DMS 273 (cell line): ENCODE results near the gene OR4D10.
A peak's percentile ranks its signal among the peaks of the same experiment; 100 is the strongest.
"Not testable (repeated sequence)": the region's sequence is repeated elsewhere in the genome, so short reads cannot be mapped to it uniquely, and the experiment has no call there.

Source experiments
- DNase-seq: peaks from one replicate; lab custom pipeline; 2025; ENCODE audit not compliant: unreplicated experiment; lab: John Stamatoyannopoulos, UW

The OR4D10 gene

DNA sequence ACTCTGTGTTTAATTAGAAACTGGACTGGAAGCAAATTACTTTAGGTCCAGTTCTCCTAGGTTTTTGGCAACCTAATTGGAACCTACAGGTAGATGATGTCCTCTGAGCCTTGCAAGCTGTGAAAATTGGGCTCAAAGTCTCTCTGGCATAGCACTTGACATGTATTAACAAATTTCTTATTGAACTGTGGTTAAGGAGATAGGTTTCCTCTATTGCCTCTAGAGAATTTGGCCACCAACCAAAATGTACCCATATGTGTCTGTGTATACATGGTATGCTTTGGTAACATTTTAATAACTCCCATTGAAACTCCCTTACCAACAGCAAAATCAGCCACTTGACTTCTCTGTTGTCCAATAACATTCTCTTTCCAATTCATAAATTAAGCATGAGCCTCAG lies at the start of gene OR4D10:
Gene OR4D10 (plus strand): TSS at position 301 of the 400 bp plus-strand sequence. CDS start 4,115 bp downstream, outside the sequence.
- no peak for DNase-seq

DNA sequence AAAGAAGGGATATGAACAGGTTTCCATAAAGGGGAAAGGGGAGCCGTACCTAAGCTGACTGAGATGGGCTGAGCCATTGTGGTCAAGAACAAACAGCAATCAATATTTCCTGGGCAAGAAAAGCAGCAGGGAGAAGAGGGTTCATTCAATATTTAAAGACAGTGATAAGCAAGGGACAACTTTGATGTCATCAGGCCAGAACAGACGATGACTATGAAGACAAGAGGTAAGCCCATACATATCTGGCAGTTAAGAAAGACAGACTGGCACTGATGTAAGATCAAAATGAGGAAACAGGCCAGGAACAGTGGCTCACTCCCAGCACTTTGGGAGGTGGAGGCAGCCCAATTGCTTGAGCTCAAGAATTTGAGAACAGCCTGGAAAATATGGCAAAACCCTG lies 49.3 kb upstream of the OR4D10 start:
- DNase-seq = no peak

GRCh38 chr11:59425131-59425530 lies 48.0 kb upstream of the OR4D10 start:
- no peak for DNase-seq

DNA sequence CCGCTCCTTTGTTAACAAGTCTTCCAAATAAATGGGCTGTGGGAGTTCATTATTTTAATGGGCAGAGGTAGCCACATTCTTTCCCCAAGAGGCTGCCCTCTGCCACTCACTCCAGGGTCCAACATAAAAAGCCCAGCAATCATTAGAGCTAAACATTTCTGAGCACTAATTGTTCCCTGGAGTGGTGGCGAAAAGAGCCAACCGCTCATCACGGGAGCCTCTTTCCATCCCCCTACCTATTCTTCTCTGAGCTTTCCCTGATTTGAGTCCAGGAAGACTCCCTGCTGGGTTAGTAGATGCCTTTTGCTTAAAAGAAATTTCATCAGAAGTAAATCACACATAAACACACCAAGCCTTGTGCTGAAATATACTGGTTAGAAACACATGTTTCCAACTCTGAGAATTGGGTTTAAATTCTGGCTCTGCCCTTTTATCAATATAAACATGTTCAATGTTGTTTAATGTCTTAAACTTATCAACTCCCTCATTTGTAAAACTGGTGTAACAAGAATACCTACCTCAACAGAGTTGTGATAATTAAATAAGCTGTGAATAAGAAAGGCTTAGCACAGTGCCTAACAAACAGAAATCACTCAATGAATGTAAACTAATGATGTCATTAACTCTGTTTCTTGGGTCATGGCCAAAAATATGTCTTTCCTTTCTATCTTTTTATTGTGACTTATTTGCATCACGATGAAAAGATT lies 46.6 kb upstream of the OR4D10 start, which contains the start of gene OR5A2:
Gene OR5A2 (minus strand): TSS at position 53 of the 707 bp plus-strand sequence. CDS start 3,460 bp downstream, outside the sequence.
- peak; percentile 12 for DNase-seq

DNA sequence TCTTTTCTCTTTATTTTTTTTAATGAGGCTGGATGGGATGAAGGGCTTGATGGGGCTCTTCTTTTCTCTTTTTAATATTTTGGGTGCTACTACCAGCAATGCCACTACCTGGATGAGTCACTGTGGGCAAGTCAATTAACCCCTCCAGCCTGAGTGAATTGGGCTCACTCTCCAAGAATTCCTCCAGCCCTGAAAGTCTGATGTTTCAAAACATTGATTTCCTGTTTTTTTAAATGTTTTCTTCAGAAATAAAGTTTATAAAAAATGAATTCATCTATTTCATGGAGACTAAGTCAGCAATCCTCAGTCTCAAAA lies 46.1 kb upstream of the OR4D10 start:
- DNase-seq = no peak

DNA sequence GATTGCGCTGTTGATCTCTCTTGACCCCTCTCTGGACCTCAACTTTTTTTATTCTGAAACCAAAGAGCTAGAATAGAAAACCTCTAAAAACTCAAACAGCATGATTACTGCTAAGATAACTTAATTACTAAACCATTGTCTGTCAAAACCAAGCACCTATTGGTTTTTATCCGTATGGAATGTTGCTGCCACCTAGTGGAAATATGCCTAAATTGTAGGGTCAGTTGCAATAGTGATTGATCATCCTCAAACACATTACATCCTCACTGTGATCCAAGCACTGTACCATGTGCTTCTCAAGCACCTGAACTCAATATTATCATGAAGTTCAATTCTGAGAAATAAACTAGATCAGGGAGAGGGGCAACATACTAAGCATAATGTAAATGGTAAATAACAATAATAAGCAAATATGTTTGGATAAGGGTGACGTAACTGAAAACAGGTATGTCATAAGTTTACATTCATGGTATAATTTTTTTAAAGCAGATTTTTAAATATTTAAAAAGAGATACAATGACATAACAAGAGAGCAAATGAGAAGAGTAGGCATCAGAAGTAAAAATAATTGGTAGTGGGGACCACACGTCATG lies 43.1 kb upstream of the OR4D10 start:
- peak; percentile 77 for DNase-seq

DNA sequence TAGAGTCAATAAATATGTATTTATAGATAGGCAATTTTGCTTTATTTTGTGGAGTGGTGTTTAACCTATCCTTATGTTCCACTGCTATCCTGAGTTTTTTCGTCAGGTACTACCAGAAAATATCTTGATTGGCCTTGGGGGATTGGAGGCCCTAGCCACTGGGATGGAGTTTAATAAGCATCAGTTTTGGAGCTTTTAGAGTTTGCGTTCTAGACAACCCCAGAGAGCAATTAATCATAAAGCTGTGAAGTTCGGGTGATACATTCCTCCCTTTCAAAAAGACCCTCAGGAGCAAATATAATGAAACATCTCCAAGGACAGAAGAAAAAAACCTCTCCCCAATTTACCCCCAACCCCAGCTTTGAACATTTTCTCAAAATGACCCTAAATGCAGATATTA lies 36.9 kb upstream of the OR4D10 start, which contains the start of gene OR5A1:
Gene OR5A1 (plus strand): TSS at position 301 of the 400 bp plus-strand sequence. CDS start 6,700 bp downstream, outside the sequence.
- DNase-seq = no peak

- peak; percentile 54 for DNase-seq
Observed at GRCh38 chr11:59437770-59438169, 35.3 kb upstream of the OR4D10 start.

DNA sequence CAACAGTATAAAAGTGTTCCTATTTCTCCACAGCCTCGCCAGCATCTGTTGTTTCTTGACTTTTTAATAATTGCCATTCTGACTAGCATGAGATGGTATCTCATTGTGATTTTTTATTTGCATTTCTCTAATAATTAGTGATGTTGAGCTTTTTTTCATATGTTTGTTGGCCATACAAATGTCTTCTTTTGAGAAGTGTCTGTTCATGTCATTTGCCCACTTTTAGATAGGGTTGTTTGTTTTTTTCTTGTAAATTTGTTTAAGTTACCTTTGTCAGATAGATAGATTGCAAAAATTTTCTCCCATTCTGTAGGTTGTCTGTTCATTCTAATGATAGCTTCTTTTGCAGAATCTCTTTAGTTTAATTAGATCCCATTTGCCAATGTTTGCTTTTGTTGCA lies 27.5 kb upstream of the OR4D10 start:
- not testable (repeated sequence) for DNase-seq

DNA sequence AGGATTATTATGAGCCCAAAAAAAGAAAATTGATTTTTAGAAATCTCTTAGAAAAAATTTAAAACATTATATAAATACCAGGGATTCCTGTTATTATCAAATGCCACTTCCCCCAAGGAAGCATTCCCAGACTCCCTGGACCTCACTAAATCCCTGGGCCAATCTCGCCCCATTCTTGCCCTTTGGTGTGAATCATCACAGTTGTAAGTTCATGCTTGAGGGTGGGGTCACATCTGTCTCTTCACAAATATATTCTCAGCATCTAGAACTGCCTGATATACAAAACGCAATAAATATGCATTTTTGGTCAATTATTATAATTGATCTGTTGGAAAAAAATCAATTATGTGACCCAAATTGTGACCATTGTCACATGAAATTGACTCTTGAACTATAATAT lies 24.6 kb upstream of the OR4D10 start:
- no peak for DNase-seq

DNA sequence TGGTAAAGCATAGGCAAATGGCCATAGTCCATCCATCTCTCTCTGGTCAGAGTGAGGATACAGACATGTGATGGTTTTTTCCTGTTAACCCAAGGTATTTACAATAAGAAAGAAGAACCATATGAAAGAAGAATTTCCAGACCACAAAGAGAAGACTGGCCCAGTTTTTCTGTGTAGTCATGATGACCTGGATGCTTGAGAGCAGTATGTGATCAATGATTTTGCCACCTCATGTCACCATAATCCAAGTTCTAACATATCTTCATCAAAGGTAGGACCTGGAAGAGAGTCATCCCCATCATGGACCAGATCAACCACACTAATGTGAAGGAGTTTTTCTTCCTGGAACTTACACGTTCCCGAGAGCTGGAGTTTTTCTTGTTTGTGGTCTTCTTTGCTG lies 16.5 kb upstream of the OR4D10 start, which contains the start of gene OR4D6:
Gene OR4D6 (plus strand): TSS at position 301 of the 400 bp plus-strand sequence. CDS start 0 bp downstream, at position 301.
- no peak for DNase-seq

DNA sequence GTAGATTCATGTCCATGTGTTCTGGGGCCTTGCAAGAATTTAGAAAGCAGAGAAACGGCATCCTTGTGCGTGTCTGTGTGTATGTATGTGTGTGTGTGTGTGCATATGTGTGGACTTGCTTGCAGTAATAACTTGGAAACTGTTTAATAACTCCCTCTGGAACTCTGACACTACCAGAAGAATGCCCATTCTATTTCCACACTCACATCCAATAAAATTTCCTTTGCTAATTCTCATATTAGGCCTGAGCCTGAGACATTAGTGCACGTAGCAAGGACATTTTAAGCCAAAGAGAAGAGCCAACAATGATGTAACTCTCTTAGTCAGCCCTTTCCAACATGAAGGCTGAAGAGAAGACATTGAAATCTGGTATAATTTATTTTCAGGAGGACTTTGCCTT lies 13.2 kb upstream of the OR4D10 start:
- DNase-seq = no peak

DNA sequence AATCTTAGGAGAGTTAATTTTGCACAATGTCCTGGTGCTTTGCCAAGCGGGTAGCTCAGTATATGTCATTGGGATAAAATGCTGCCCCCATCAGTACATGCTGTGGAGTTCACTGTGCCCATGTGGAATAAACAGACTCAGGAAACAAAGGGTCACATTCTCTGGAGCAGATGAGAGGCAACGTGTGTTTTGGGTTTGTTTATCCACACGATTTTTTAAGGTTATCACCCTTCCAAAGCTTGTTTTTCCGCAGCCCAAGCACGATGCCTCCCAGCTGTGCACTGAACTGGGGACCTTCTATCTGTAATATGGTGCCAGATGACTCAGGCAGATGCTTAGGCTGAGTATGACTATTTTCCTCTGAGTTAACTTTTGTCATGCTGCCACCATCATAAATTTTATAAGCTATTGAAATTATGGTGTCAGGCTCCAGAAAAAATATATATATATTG lies 9.9 kb upstream of the OR4D10 start:
- DNase-seq = peak; percentile 31

GRCh38 chr11:59475176-59475575 lies 2.1 kb downstream of the OR4D10 start:
- DNase-seq = no peak

DNA sequence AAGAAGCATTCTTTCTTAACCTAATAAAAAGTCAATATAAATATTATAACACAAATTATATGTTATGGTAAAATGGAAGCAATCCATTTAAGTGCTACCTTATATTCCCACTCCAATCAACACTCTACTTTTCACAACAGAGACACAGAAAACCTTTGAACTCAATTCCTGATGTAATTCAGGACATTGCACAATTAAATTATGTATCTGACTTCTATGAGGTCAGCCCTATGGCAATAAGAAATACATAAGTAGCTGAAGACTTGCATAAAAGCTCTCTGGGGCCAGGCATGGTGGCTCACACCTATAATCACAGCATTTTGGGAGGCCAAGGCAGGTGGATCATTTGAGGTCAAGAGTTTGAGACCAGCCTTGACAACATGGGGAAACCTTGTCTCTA lies 6.8 kb downstream of the OR4D10 start:
- no peak for DNase-seq

DNA sequence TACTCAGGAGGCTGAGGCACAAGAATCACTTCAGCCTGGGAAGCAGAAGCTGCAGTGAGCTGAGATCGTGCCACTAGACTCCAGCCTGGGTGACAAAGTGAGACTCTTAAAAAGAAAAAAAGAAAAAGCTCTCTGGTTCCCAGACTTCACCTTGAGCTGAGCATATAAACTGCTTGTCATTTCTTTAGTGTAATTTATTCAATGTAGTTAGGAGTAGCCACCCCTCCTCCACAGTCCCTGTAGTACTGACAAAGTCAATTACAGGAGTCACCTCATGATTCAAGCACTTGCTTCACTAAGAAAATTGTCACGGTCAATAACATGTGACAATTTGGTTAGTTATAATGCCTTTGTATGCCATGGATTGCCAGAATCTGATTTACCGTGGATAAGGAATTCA lies 7.2 kb downstream of the OR4D10 start:
- no peak for DNase-seq

- DNase-seq = no peak
Observed at GRCh38 chr11:59501931-59502330, 28.8 kb downstream of the OR4D10 start.

- no peak for DNase-seq
Observed at GRCh38 chr11:59503276-59503675, 30.2 kb downstream of the OR4D10 start, which contains the start of gene OR4D11. TSS of gene OR4D11 (plus strand) at chr11:59503576. CDS start at chr11:59503576, 0 bp downstream.

DNA sequence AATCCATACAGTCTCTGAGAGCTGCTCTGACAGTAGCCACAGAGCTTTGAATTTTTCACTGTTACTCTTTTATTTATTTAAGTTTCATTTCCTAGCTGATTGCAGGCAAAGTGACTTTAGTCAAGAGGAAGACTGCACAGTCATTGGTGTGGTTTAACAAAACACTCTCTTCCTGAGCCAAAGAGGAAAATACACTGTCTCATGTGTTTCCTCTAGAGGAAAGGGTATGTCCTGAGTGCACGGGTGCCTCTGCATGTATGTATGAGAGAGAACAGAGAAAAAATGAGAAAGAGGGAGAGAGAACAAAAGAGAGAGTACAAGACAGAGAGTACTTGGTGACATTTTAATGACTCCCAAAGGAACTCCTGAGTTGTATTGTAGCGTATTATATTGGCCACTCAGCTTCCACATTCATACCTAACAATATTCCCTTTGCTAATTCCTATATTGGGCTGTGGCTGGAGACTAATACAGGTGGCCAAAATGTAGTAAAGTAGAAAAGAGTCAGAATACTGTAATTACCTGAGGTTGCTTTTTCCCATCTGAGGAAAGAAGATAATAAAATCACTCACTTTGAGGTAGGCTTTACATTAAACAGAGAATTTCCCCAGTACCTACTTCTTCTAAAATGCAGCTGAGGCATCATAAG lies 38.0 kb downstream of the OR4D10 start, which contains the start of gene OR4D9:
Gene OR4D9 (plus strand): TSS at position 599 of the 649 bp plus-strand sequence. CDS start 3,374 bp downstream, outside the sequence.
- no peak for DNase-seq

DNA sequence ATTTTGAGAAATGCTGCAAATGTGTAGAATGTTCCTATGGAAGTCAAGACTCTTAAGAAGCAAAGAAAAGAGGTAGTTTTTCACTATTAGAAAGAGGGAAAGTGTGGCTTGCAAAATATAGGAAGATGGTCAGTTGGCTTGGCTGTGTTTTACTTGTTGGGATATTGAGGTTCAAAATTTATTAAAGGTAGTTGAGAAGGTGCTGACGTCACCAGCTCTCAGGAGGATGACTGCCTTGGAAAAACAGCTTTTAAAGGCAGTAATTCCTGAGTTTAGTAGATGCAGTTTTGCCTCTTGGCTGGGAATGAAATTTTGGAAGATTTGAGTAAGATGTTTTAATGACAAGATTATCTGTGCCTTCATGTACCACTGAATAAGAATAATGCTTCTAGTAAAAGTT lies 38.6 kb downstream of the OR4D10 start:
- DNase-seq = no peak

GRCh38 chr11:59520139-59520538 lies 47.0 kb downstream of the OR4D10 start:
- not testable (repeated sequence) for DNase-seq

DNA sequence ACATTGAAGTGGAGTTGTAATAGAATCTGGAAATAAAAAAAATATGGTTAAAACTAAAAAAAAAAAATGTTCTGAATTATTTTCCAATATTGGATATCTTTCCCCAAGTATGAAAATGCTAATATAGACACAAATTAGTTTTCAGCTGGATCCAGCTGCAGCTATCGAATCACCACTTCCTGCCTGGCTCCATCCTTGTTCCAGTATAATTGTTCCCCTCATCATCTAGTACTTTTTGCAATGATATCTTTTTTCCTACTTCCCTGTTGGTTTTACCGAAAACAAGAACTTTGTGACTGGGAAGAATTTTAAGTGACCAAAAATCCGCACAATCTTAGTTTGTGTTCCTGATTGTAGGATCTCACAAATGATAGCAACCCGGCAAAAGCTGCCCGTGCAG lies 47.6 kb downstream of the OR4D10 start:
- no peak for DNase-seq
